Measurements from ENCODE around the gene ELOA.
A peak's percentile ranks its signal among the peaks of the same experiment; 100 is the strongest.
"Not testable (repeated sequence)": the region's sequence is repeated elsewhere in the genome, so short reads cannot be mapped to it uniquely, and the experiment has no call there.

ELOA gene

GRCh38 chr1:23719162-23719820, 24.0 kb upstream of the ELOA start:
- TF ChIP-seq ZFX (IDR thresholded peaks at IDR 0.05; ENCODE audit: borderline replicate concordance) (no peak), CTCF (IDR thresholded peaks at IDR 0.05) (no peak)
- H3K27ac ChIP-seq: no peak overlapping the region

- no peak for TF ChIP-seq CTCF (IDR thresholded peaks at IDR 0.05)
- no peak for TF ChIP-seq ZFX (IDR thresholded peaks at IDR 0.05; ENCODE audit: borderline replicate concordance)
- no peak overlapping the region for H3K27ac ChIP-seq
These were observed 22.8 kb upstream of the ELOA start for GRCh38 chr1:23720256-23720995.

GRCh38 chr1:23722652-23723051, 20.6 kb upstream of the ELOA start:
- TF ChIP-seq ZFX (IDR thresholded peaks at IDR 0.05; ENCODE audit: borderline replicate concordance) (no peak), CTCF (IDR thresholded peaks at IDR 0.05) (no peak)
- H3K27ac ChIP-seq: no peak overlapping the region

GRCh38 chr1:23726686-23727085, 16.6 kb upstream of the ELOA start:
- H3K27ac ChIP-seq: peak overlapping the region; percentile 69

GRCh38 chr1:23727362-23727811, 15.9 kb upstream of the ELOA start:
- peak overlapping the region; percentile 69 for H3K27ac ChIP-seq
- no peak for TF ChIP-seq ZFX (IDR thresholded peaks at IDR 0.05; ENCODE audit: borderline replicate concordance)

More at GRCh38 chr1:23726686-23727085, 16.6 kb upstream of the ELOA start:
- TF ChIP-seq ZFX (IDR thresholded peaks at IDR 0.05; ENCODE audit: borderline replicate concordance): no peak
- no peak for TF ChIP-seq CTCF (IDR thresholded peaks at IDR 0.05)

- TF ChIP-seq CTCF (IDR thresholded peaks at IDR 0.05): no peak
- no peak for TF ChIP-seq ZFX (IDR thresholded peaks at IDR 0.05; ENCODE audit: borderline replicate concordance)
- no peak overlapping the region for H3K27ac ChIP-seq
These were observed 10.7 kb upstream of the ELOA start for GRCh38 chr1:23732363-23733224.

GRCh38 chr1:23733281-23733680, 10.0 kb upstream of the ELOA start:
- not testable (repeated sequence) for H3K27ac ChIP-seq
